ENCODE results near the gene SP1. TPM values are rescaled to one million over a fixed set of nuclear protein-coding genes. Genes with fewer than 3 reads are reported as not detected.

The SP1 gene
- total and polyA plus RNA-seq, 2 experiments from 2014 or later, result 11.1 to 68.4 TPM

DNA sequence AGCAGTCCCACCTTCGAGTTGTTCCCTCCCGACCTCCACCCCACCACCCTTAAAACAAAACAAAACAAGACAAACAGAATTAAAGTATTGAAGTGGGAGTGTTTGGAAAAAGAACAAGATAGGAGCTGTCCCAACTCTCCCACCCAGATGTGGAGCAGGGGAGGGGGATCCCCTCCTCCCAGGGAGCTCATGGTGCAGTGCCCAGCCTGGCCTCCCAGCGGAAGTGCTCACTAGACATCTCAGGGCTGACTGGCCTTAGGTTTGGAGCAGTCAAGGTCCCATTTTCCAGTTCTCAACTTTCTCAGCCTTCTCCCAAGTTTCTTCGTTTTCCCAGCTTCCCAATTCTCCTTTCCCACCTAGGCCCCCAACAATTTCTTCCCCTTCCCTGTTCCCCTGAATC is 46.7 kb upstream of the SP1 start (continued):
- no peak for TF ChIP-seq ZNF462 (CRISPR knock-in tag; IDR thresholded peaks at IDR 0.05)
- TF ChIP-seq EZH2 (IDR thresholded peaks at IDR 0.05; ENCODE audit: low read depth, unreplicated experiment), result no peak
- no peak for TF ChIP-seq CREB1 (CRISPR knock-in tag; IDR thresholded peaks at IDR 0.05; ENCODE audit: low read depth)
- TF ChIP-seq POLR2AphosphoS5 (IDR thresholded peaks at IDR 0.05; ENCODE audit: low read depth), result no peak
- no peak for TF ChIP-seq STAT1 (IDR thresholded peaks at IDR 0.05; ENCODE audit: unreplicated experiment)
- no peak for TF ChIP-seq EZH2phosphoT487 (IDR thresholded peaks at IDR 0.05; ENCODE audit: unreplicated experiment)
- no peak for TF ChIP-seq ZNF331 (CRISPR knock-in tag; IDR thresholded peaks at IDR 0.05; ENCODE audit: low read depth)
- no peak for TF ChIP-seq REST (IDR thresholded peaks at IDR 0.05; ENCODE audit: unreplicated experiment)
- TF ChIP-seq ZNF114 (CRISPR knock-in tag; IDR thresholded peaks at IDR 0.05), result no peak
- TF ChIP-seq JUNB (IDR thresholded peaks at IDR 0.05; ENCODE audit: unreplicated experiment), result no peak
- TF ChIP-seq, protein P1, sequence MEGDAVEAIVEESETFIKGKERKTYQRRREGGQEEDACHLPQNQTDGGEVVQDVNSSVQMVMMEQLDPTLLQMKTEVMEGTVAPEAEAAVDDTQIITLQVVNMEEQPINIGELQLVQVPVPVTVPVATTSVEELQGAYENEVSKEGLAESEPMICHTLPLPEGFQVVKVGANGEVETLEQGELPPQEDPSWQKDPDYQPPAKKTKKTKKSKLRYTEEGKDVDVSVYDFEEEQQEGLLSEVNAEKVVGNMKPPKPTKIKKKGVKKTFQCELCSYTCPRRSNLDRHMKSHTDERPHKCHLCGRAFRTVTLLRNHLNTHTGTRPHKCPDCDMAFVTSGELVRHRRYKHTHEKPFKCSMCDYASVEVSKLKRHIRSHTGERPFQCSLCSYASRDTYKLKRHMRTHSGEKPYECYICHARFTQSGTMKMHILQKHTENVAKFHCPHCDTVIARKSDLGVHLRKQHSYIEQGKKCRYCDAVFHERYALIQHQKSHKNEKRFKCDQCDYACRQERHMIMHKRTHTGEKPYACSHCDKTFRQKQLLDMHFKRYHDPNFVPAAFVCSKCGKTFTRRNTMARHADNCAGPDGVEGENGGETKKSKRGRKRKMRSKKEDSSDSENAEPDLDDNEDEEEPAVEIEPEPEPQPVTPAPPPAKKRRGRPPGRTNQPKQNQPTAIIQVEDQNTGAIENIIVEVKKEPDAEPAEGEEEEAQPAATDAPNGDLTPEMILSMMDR (conservative IDR thresholded peaks at IDR 0.05; ENCODE audit: low read depth in 2 of 2), result no peak

Measured in GM23338 (cell line).